HTR-8/SVneo (cell line): ENCODE measurements around the gene PLEKHA7.

Source experiments
- DNase-seq: peaks from one replicate; pipeline ENCODE4 v3.0.0; 2011; ENCODE audit warnings: low spot score, mixed read lengths; ENCODE audit not compliant: insufficient read length
- FAIRE-seq: peaks from 2 replicates; lab custom pipeline; 2011; peaks lifted over from hg19 to GRCh38; lab: Jason Lieb, UNC

PLEKHA7 gene

DNA sequence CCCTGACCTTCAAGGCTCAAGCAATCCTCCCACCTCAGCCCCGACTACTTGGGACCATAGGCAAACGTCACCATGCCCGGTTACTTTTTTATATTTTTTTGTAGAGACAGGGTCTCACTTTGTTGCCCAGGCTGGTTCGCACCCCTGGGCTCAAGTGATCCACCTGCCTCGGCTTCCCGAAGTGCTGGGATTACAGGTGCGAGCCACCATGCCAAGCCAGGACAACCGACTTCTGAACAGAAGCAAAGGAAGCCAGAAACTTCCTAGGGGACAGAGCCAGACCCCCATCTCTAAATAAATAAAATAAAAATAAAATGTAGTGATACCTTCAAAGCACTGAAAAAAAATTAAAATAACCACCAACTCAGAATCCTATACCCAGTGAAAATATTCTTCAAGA lies 249.3 kb downstream of the PLEKHA7 start:
- FAIRE-seq: no peak

DNA sequence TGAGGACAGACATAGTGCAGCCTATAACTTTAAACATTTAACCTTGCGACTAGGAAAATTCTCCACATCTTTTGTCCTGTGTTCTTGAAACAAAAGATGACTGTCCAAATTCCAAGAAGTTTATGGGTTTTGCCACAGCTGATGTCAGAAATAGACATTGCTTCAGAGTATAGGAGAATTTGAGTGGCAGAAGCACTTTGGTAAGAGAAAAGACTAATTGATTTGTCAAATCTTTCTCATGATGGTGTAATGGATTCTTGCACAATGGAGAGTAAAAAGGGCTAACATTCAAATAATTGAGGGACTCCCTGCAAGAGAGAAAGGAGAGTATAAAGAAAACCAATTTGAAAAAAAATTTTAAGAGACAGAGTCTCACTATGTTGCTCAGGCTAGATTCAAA lies 250.5 kb downstream of the PLEKHA7 start:
- no peak for DNase-seq
- FAIRE-seq: no peak

More for the DNA sequence above, 249.3 kb downstream of the PLEKHA7 start:
- no peak for DNase-seq

DNA sequence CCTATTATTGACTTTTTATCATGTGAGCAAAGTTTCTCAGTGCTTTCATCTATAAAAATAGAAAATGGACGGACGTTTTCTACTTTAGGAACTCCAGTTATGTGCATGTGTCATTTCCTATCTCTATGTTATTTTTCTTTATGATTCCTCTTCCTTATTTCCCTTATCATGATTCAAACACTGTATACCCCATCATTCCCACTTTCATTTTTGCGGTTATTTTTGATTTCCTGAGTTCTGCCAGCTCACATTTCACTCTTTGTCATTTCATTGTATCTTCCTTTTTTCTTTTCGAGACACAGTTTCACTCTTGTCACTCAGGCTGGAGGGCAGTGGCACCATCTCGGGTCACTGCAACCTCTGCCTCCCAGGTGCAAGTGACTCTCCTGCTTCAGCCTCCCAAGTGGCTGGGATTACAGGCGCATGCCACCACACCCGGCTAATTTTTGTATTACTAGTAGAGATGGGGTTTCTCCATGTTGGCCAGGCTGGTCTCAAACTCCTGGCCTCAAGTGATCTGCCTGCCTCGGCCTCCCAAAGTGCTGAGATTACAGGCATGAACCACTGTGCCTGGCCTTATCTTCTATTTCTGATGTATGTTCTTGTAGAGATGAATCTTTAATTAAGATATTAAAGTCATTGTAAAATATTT lies 254.2 kb downstream of the PLEKHA7 start:
- FAIRE-seq: no peak

DNA sequence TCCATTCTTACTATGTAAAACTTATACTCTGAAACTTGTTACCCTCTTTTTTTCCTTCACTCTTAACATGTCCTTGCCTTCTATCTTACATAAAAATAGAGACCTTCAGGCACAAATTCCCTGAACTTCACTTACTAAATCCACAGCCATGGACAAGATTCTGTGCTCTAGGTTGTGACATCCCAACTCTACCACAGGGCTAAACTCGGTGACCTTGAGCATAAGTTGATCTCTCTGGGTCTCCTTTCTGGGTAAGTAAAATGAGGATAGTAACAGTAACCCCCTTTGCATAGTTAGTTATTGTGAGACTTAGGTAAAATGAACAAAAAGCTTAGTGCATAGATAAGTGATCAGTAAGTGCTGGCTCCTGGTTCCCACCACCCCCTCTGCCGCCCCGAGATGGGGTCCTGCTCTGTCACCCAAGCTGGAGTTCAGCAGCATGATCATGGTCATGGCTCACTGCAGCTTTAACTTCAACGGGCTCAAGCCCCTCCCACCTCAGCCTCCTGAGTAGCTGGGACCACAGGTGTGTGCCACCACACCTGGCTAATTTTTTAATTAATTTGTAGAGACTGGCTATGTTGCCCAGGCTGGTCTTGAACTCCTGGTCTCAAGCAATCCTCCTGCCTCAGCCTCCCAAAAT lies 255.7 kb downstream of the PLEKHA7 start:
- no peak for FAIRE-seq
- no peak for DNase-seq

More for the DNA sequence above, 254.2 kb downstream of the PLEKHA7 start:
- no peak for DNase-seq

DNA sequence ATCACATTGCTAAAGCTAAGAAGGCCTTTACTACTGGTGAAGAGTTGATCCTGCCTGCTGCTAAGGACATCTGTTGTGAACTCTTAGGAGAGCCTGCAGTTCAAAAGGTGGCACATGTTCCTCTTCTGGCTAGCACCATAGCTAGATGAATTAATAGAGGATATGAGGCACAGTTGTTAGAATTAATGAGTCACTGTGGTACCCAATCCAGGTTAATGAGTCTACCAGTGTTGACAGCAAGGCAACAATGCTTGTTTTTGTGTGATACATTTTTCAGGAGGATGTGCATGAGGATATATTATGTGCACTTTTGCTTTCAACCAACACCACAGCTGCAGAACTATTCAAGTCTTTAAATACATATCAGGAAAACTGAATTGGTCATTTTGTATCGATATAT lies 263.8 kb downstream of the PLEKHA7 start:
- DNase-seq: no peak
- FAIRE-seq: no peak

DNA sequence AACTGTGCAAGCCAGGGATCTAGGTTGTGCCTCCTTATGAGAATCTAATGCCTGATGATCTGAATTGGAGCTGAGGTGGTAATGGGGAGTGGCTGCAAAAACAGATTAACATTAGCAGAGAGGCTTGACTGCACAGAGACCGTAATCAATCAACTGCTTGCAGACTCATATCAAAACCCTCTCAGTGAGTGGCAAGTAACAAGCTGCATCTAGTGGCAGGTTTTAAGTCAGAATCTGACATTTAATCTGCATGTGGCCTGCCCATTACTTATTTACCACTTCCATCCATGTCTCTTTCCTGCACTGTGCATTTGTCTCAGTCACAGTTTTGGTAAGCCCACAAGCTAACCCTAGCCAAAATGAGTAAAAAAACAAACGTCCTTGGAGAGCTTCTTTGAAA lies 264.5 kb downstream of the PLEKHA7 start:
- FAIRE-seq: no peak

DNA sequence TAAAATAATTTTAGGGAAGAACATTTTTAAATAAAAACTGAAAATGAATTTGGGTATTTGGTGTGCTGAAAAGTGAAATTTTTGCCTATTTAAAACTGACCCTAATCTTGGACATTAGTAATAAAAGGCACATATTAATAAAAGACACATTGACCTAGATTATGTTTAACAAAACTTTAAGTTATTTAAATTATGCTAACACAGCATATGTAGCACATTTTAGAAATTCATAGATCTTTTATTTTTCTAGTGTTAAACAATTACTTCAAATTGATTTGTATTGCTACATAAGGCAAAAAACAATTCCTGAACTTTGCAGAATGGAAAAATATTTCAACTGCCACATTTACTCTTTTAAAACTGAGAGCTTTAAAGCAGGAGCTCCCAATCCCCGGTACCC lies 265.1 kb downstream of the PLEKHA7 start:
- no peak for DNase-seq
- FAIRE-seq: no peak

More for the DNA sequence above, 264.5 kb downstream of the PLEKHA7 start:
- no peak for DNase-seq

DNA sequence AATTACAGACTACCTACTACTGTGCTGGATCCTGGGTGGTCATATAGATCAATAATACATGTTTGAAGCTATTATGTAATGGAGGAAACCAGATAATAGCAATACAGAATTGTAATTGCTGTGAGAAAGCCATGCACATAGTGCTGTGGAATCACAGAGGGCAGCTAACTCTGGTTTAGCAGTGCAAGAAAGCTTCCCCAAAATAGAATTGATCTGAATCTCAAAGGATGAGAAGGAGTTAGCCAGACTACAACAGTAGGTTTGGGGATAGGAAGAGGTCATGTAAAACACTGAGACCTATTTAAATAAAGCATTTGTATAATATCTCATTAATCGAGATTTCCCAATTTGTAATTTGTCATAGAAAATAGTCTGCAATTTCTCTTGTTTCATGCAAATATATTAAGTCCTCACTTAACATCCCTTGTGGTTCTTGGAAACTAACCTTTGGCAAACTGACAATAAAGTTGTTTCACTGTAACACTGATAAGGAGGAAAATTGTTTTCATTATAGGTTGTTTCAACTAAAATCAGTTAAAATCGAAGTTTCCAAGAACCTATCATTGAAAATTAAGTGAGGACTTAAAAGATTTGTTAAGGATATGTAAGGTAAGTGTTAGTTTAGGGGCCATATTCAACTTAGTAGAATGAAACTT lies 268.1 kb downstream of the PLEKHA7 start:
- FAIRE-seq: no peak
- DNase-seq: no peak

DNA sequence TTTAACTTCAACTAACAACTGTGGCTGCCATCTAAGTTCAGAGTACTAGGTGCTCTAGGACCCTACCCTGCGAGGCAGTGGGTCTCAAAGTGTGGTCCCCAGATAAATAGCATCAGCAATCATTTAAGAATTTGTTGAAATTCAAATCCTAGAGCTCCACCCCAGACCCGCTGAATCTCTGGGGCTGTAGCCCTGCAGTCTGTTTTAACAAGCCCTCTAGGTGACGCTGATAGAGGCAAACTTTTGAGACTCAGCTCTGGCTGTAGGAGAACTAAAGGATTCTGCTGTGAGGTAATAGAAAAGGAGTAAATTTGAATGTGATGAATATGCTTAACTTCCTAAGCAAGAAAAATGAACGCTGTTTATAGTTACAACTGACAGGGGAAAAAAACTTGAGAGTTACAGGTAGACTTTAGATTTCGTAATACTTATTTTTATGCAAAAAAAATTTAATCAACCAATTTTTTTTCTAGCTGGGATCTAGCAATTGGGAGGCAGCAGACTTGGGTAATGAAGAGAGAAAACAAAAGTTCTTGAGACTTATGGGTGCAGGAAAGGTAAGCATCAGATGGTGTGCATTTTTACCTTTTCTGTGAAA lies 270.0 kb downstream of the PLEKHA7 start:
- DNase-seq: no peak
- FAIRE-seq: no peak

DNA sequence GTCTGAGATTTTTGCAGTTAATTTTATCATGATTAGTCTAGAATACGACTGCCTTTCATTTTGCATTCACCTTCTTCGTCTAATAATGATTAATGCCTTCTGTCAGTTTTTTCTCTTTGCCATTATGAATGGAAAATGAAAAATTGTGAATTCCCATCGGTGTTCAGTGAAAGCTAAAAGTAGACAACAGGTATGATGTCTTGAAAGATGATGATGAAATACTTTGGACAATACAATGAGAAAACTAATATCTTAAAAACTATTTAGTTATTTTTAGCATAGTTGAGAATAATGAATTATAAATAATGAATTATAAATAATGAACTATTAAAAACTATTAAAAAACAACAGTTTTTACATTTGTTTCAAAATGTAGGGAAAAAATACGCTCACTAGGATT lies 270.7 kb downstream of the PLEKHA7 start:
- FAIRE-seq (no peak), DNase-seq (no peak)

DNA sequence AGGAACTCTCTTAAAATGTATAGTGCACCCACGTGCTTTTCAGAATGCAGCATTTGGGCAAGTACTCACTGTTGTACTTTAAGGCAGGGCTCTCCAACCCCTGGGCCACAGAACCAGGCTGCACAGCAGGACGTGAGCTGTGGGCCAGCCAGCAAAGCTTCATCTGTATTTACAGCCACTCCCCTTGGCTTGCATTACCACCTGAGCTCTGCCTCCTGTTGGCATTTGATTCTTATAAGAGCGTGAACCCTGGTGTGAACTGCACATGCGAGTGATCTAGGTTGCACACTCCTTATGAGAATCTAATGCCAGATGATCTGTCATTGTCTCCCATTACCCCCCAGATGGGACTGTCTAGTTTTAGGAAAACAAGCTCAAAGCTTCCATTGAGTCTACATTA lies 272.7 kb downstream of the PLEKHA7 start:
- no peak for FAIRE-seq
- no peak for DNase-seq

DNA sequence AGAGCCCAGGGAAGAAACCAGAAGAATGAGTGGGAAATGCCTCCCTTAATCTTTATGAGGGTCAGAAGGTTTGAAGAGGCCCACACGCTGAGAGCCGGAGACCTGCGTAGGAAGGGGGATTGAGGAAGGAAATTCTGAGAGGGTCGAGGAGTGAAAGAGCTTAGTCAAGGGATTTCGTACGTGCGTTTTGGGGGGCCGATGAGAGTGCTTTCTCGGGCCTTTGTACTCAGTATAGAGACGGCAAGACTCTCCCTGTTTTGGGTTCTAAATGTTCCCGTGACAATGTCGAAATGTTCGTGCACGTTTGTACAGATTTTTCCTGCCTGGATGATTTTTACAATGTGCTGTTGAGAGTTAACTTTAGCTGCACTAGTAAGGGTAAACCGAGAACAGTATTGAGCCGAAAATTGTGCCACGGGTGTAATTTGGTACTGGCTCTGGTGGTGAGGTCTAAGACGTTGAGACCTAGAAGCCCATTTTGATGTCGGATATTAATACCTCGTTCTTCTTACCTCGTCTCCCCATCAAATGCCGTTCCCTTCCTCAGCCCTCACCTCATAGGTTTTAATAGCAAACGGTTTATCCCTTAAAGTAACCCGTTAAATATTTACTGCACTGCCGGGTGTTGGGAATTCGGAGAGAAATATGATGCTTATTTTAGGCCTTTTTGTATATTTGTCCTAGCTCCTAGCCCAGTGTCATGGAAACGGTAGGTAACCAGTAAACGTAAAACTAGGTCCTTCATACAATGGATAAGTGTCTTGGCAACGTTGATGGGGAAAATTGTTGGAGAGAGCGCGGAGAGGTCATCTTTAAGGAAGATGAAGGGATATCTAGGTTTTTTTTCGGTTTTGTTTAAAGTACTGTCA lies 275.0 kb downstream of the PLEKHA7 start:
- DNase-seq (no peak), FAIRE-seq (no peak)

DNA sequence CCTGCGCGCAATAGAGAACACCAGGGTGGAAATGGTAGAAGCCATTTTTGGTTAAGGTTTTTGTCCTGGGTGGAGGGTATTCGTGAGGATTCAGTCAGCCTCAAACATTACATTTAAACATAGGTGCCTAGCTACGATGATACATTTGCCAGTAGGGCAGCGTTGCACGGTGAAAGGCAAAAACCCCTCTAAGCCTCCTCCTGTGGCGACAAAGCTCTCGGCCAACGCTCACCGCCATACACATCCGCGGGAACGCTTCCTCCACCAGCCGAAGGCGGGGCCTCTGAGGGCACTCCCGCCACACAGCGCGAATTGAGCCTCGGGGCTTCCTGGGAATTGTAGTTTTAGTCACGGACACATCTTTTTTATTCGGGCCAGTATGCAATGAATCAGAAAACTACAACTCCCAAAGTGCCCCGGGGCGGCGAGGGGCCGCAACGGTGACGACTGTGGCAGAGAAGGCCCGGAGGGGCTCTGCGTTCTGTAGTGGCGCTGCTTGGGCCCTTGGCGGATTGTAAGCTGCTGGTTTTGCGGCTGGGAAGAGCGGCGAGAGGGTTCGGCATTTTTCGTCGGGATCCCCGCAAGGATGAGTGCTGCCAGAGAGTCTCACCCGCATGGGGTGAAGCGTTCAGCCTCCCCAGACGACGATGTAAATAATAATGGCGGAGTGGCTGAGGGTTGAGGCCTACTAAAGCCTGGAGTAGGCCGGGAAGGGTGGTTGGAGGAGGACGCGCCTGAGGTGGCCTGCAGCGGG lies 275.8 kb downstream of the PLEKHA7 start, which contains the start of gene C11orf58:
C11orf58 (plus strand) TSS at position 455 of the 754 bp plus-strand sequence; CDS start at position 587, 132 bp downstream.
- FAIRE-seq (peak; percentile 92), DNase-seq (peak; percentile 89)

DNA sequence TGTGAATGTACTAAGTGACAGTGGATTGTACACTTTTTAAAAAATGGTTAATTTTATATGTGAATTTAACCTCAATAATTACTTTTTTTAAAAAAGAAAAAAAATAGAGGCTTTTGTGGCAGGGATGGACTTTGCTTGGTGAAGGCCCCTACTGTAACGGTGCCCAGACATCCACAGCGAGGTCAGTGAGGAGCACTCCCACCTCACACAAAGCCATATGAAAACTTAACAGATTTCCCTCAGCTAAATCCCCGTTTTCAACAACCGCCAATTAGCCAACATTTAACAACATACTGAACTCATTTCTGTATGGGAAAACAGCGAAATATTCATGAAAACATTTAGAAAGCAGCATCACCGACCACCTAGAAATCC lies 276.4 kb downstream of the PLEKHA7 start:
- FAIRE-seq: no peak
- no peak for DNase-seq
